ENCODE results near the gene HDAC9.

DNA sequence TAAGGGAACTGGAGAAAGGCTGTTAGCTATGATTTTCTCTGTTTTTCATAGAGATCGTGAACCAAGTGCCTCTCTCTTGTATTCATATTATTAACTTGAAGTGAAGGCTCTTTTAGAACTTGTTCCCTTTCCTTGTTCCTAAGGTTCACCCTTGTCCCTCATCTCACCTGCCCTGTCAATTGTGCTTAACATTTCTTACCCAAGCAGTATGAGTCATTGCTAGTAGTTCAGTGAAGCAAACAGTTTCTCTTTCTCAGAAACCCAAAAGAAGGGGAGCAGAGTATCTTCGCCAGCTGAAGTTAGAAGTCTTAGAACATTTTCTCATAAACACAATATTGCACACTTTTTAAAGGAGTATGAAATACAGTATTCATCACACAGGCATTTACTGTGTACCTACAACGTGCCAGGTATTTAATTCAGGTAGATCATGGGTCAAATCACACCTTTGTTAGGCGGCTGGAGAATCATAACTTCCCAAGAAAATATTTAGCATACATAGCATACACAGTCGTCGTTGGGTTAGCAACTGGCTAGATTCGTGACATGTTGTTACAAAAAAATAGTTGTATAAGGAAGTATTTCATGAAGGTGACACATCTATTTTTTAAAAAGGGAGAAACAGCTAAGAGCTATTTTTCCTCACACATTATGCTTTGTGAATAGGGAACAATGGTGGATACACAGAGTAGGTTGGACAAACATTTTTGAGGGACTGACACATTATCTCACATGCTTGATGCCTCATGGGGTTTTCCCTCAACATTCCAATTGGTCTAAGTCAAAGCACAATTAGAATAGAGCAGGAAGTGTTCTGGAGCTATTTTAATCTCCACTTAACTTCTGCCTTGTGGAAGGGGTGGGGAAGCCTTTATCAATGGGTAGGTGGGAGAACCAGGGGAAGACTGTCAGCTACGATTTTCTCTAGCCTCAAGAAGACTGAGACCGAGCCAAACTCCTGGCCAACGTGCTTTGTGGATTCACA lies 13.2 kb downstream of the HDAC9 start:
- no peak for TF ChIP-seq POLR2A (IDR thresholded peaks at IDR 0.05)
- TF ChIP-seq, protein P1, sequence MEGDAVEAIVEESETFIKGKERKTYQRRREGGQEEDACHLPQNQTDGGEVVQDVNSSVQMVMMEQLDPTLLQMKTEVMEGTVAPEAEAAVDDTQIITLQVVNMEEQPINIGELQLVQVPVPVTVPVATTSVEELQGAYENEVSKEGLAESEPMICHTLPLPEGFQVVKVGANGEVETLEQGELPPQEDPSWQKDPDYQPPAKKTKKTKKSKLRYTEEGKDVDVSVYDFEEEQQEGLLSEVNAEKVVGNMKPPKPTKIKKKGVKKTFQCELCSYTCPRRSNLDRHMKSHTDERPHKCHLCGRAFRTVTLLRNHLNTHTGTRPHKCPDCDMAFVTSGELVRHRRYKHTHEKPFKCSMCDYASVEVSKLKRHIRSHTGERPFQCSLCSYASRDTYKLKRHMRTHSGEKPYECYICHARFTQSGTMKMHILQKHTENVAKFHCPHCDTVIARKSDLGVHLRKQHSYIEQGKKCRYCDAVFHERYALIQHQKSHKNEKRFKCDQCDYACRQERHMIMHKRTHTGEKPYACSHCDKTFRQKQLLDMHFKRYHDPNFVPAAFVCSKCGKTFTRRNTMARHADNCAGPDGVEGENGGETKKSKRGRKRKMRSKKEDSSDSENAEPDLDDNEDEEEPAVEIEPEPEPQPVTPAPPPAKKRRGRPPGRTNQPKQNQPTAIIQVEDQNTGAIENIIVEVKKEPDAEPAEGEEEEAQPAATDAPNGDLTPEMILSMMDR (IDR thresholded peaks at IDR 0.05) = no peak

Data from vagina (tissue), 2 donors.